ENCODE results near the gene ARF6.

ARF6 gene

GRCh38 chr14:49892636-49893308, at the start of gene ARF6:
ARF6 (plus strand) TSS chr14:49893082; CDS start chr14:49893737, 655 bp downstream.
- Histone ChIP-seq H3K9ac (ENCODE audit: low read depth, low read length) (peak within 1 kb of the TSS; percentile 96), H3K4me1 (ENCODE audit: insufficient read depth, low read length) (0 out of 2 replicates have a peak, but pooled peaks cover 9% of the 10 kb centered on the region), H3K36me3 (ENCODE audit: insufficient read depth, low read length) (no peaks in the 10 kb centered on the region), H3K9me3 (ENCODE audit: control insufficient read depth, insufficient read depth, low read length) (no peaks in the 10 kb centered on the region)

GRCh38 chr14:49849213-49849847, 43.6 kb upstream of the ARF6 start:
- Histone ChIP-seq H3K9ac (ENCODE audit: low read depth, low read length) (no peak overlapping the region), H3K36me3 (ENCODE audit: insufficient read depth, low read length) (peaks cover 10% of the 10 kb centered on the region)

GRCh38 chr14:49851813-49852212, 41.1 kb upstream of the ARF6 start:
- H3K36me3 ChIP-seq (ENCODE audit: insufficient read depth, low read length): peaks cover 9% of the 10 kb centered on the region
- H3K9ac ChIP-seq (ENCODE audit: low read depth, low read length): peak overlapping the region; percentile 100
- H3K4me1 ChIP-seq (ENCODE audit: insufficient read depth, low read length): no peaks in the 10 kb centered on the region
- H3K9me3 ChIP-seq (ENCODE audit: control insufficient read depth, insufficient read depth, low read length): no peaks in the 10 kb centered on the region

More at GRCh38 chr14:49849213-49849847, 43.6 kb upstream of the ARF6 start:
- Histone ChIP-seq H3K9me3 (ENCODE audit: control insufficient read depth, insufficient read depth, low read length) (no peaks in the 10 kb centered on the region), H3K4me1 (ENCODE audit: insufficient read depth, low read length) (no peaks in the 10 kb centered on the region)

GRCh38 chr14:49852301-49853157, 40.4 kb upstream of the ARF6 start, which contains the start of gene NEMF:
NEMF (minus strand) TSS chr14:49852788; CDS start chr14:49852753, 35 bp downstream.
- Histone ChIP-seq H3K4me1 (ENCODE audit: insufficient read depth, low read length) (no peaks in the 10 kb centered on the region), H3K9me3 (ENCODE audit: control insufficient read depth, insufficient read depth, low read length) (no peaks in the 10 kb centered on the region), H3K36me3 (ENCODE audit: insufficient read depth, low read length) (peaks cover 9% of the 10 kb centered on the region), H3K9ac (ENCODE audit: low read depth, low read length) (peak within 1 kb of the TSS; percentile 100)

GRCh38 chr14:49853158-49853477, 39.8 kb upstream of the ARF6 start:
- peaks cover 9% of the 10 kb centered on the region for H3K36me3 ChIP-seq (ENCODE audit: insufficient read depth, low read length)
- H3K9me3 ChIP-seq (ENCODE audit: control insufficient read depth, insufficient read depth, low read length): no peaks in the 10 kb centered on the region
- peak overlapping the region; percentile 100 for H3K9ac ChIP-seq (ENCODE audit: low read depth, low read length)
- H3K4me1 ChIP-seq (ENCODE audit: insufficient read depth, low read length): no peaks in the 10 kb centered on the region

- H3K4me1 ChIP-seq (ENCODE audit: insufficient read depth, low read length): no peaks in the 10 kb centered on the region
- no peaks in the 10 kb centered on the region for H3K9me3 ChIP-seq (ENCODE audit: control insufficient read depth, insufficient read depth, low read length)
- H3K36me3 ChIP-seq (ENCODE audit: insufficient read depth, low read length): peaks cover 9% of the 10 kb centered on the region
- peak overlapping the region; percentile 100; the same call in 1 of the 2 replicates for H3K9ac ChIP-seq (ENCODE audit: low read depth, low read length)
These were observed 39.1 kb upstream of the ARF6 start for GRCh38 chr14:49853572-49854375.

- no peaks in the 10 kb centered on the region for H3K36me3 ChIP-seq (ENCODE audit: insufficient read depth, low read length)
- H3K9me3 ChIP-seq (ENCODE audit: control insufficient read depth, insufficient read depth, low read length): no peaks in the 10 kb centered on the region
- H3K4me1 ChIP-seq (ENCODE audit: insufficient read depth, low read length): no peaks in the 10 kb centered on the region
- no peak overlapping the region for H3K9ac ChIP-seq (ENCODE audit: low read depth, low read length)
These were observed 35.4 kb upstream of the ARF6 start for GRCh38 chr14:49857427-49858003.

GRCh38 chr14:49858383-49858782, 34.5 kb upstream of the ARF6 start:
- H3K9ac ChIP-seq (ENCODE audit: low read depth, low read length): no peak overlapping the region
- H3K36me3 ChIP-seq (ENCODE audit: insufficient read depth, low read length): no peaks in the 10 kb centered on the region
- no peaks in the 10 kb centered on the region for H3K4me1 ChIP-seq (ENCODE audit: insufficient read depth, low read length)
- H3K9me3 ChIP-seq (ENCODE audit: control insufficient read depth, insufficient read depth, low read length): no peaks in the 10 kb centered on the region

GRCh38 chr14:49860988-49861698, 31.7 kb upstream of the ARF6 start:
- H3K36me3 ChIP-seq (ENCODE audit: insufficient read depth, low read length): no peaks in the 10 kb centered on the region
- H3K9me3 ChIP-seq (ENCODE audit: control insufficient read depth, insufficient read depth, low read length): no peaks in the 10 kb centered on the region
- peak overlapping the region; percentile 76 for H3K9ac ChIP-seq (ENCODE audit: low read depth, low read length)
- no peaks in the 10 kb centered on the region for H3K4me1 ChIP-seq (ENCODE audit: insufficient read depth, low read length)

- H3K9me3 ChIP-seq (ENCODE audit: control insufficient read depth, insufficient read depth, low read length): no peaks in the 10 kb centered on the region
- no peaks in the 10 kb centered on the region for H3K36me3 ChIP-seq (ENCODE audit: insufficient read depth, low read length)
- peak overlapping the region; percentile 76 for H3K9ac ChIP-seq (ENCODE audit: low read depth, low read length)
- no peaks in the 10 kb centered on the region for H3K4me1 ChIP-seq (ENCODE audit: insufficient read depth, low read length)
These were observed 31.2 kb upstream of the ARF6 start for GRCh38 chr14:49861699-49862088.

GRCh38 chr14:49862089-49862673, 30.7 kb upstream of the ARF6 start:
- H3K9ac ChIP-seq (ENCODE audit: low read depth, low read length): peak overlapping the region; percentile 76
- H3K9me3 ChIP-seq (ENCODE audit: control insufficient read depth, insufficient read depth, low read length): no peaks in the 10 kb centered on the region
- H3K36me3 ChIP-seq (ENCODE audit: insufficient read depth, low read length): no peaks in the 10 kb centered on the region
- H3K4me1 ChIP-seq (ENCODE audit: insufficient read depth, low read length): no peaks in the 10 kb centered on the region

- Histone ChIP-seq H3K9ac (ENCODE audit: low read depth, low read length) (peak overlapping the region; percentile 93), H3K9me3 (ENCODE audit: control insufficient read depth, insufficient read depth, low read length) (no peaks in the 10 kb centered on the region), H3K36me3 (ENCODE audit: insufficient read depth, low read length) (no peaks in the 10 kb centered on the region), H3K4me1 (ENCODE audit: insufficient read depth, low read length) (peaks cover 3% of the 10 kb centered on the region; the same call in 1 of the 2 replicates)
These were observed 29.2 kb upstream of the ARF6 start for GRCh38 chr14:49863487-49864281.

All from ES-I3 (cell line).